B cell (primary cell): ENCODE results near the gene PSAP. TPM values are rescaled to one million over a fixed set of nuclear protein-coding genes. Genes with fewer than 3 reads are reported as not detected.
A peak's percentile ranks its signal among the peaks of the same experiment; 100 is the strongest.

Source experiments
- ATAC-seq: fragments of 200-7000 bp; cut with Tn5 transposase; one replicate; pipeline ENCODE4 v1.10.0; 2021; ENCODE audit warnings: low read depth, mild to moderate bottlenecking, moderate number of reproducible peaks, moderate library complexity
- CTCF ChIA-PET: fragments of 350-600 bp; sonication (Branson Sonifier 250); formaldehyde crosslinking; loops from one replicate; lab custom pipeline; 2021; ENCODE audit warnings: antibody characterized with exemption, inconsistent platforms; lab: Charles Lee
- POLR2A ChIA-PET: fragments of 350-600 bp; sonication (Branson Sonifier 250); formaldehyde crosslinking; loops from one replicate; lab custom pipeline; 2021; ENCODE audit warnings: antibody characterized with exemption; lab: Charles Lee
- DNase-seq: peaks from one replicate; pipeline ENCODE4 v3.0.0; 2013
- H2AFZ ChIP-seq: 2 replicates; pipeline ENCODE4 v1.6.1; 2012; ENCODE audit warnings: mild to moderate bottlenecking, low read depth, low read length; ENCODE audit not compliant: insufficient read depth, poor library complexity, severe bottlenecking
- H3K27ac ChIP-seq, 2 donors: 1 replicate in 1 of 2; 2 replicates in 1 of 2; pipeline ENCODE4 v1.5.1; 2012 to 2013; ENCODE audit warnings: low read length in 2 of 2, mild to moderate bottlenecking in 2 of 2, moderate library complexity in 1 of 2
- H3K27me3 ChIP-seq, 4 experiments: fragments of 200-600 bp in 1 of 4; sonication (generic) in 1 of 4; replicated peaks in 1 of 4; 1 replicate in 2 of 4; 2 replicates in 2 of 4; pipeline versions ENCODE4 v1.6.1 to v1.7.0; 2013 to 2016; ENCODE audit warnings: low read length in 3 of 4, mild to moderate bottlenecking in 2 of 4, mixed read lengths in 1 of 4, moderate library complexity in 1 of 4; ENCODE audit not compliant: insufficient read depth in 4 of 4, control insufficient read depth in 3 of 4; ENCODE audit errors: control extremely low read depth in 1 of 4
- H3K36me3 ChIP-seq, 2 experiments: replicated peaks in 1 of 2; 1 replicate in 1 of 2; 2 replicates in 1 of 2; pipeline versions ENCODE4 v1.6.1 to v1.7.1; 2013; ENCODE audit warnings: low read length in 1 of 2; ENCODE audit not compliant: insufficient read depth in 2 of 2, control insufficient read depth in 1 of 2; ENCODE audit errors: control extremely low read depth in 1 of 2, extremely low read depth in 1 of 2
- H3K4me1 ChIP-seq, 2 donors: fragments of 200-600 bp in 1 of 2; sonication (generic) in 1 of 2; 1 replicate in 1 of 2; 2 replicates in 1 of 2; pipeline versions ENCODE4 v1.5.1 to v1.6.1; 2013 to 2017; ENCODE audit warnings: low read length in 2 of 2; ENCODE audit not compliant: control insufficient read depth in 2 of 2, insufficient read depth in 2 of 2
- H3K4me2 ChIP-seq: replicated peaks from 2 replicates; pipeline ENCODE3; 2012; ENCODE audit warnings: mild to moderate bottlenecking, low read depth, low read length; ENCODE audit not compliant: poor library complexity, severe bottlenecking
- H3K4me3 ChIP-seq, 5 experiments: fragments of 200-600 bp in 1 of 5; sonication (generic) in 1 of 5; 1 replicate in 3 of 5; 2 replicates in 2 of 5; pipeline versions ENCODE4 v1.5.1 to v1.7.0; 2011 to 2016; ENCODE audit warnings: low read length in 4 of 5, mild to moderate bottlenecking in 4 of 5, low read depth in 2 of 5, control low read depth in 1 of 5, moderate library complexity in 1 of 5; ENCODE audit not compliant: insufficient read depth in 1 of 5; ENCODE audit errors: control extremely low read depth in 1 of 5, extremely low read depth in 1 of 5
- H3K79me2 ChIP-seq: fragments of 200-600 bp; sonication (generic); one replicate; pipeline ENCODE4 v1.6.0; 2016; ENCODE audit warnings: low read length; ENCODE audit not compliant: control insufficient read depth, insufficient read depth
- H3K9ac ChIP-seq: fragments of 200-600 bp; sonication (generic); 2 replicates; pipeline ENCODE4 v1.6.1; 2017; ENCODE audit warnings: mild to moderate bottlenecking, low read length, moderate library complexity
- H3K9me3 ChIP-seq, 3 donors: one replicate each; pipeline versions ENCODE4 v1.6.1 to v1.7.1; 2013; ENCODE audit warnings: low read length in 2 of 3; ENCODE audit not compliant: control insufficient read depth in 2 of 3, insufficient read depth in 1 of 3; ENCODE audit errors: control extremely low read depth in 1 of 3
- H4K20me1 ChIP-seq: 2 replicates; pipeline ENCODE4 v1.6.0; 2012; ENCODE audit warnings: mild to moderate bottlenecking, low read length; ENCODE audit not compliant: insufficient read depth, control insufficient read depth, poor library complexity, severe bottlenecking
- H3K27ac Mint-ChIP-seq: one replicate; pipeline ENCODE4 v1.8.0; 2021; ENCODE audit warnings: mixed read lengths
- H3K27me3 Mint-ChIP-seq: one replicate; pipeline ENCODE4 v1.8.0; 2021; ENCODE audit warnings: mixed read lengths
- H3K4me1 Mint-ChIP-seq: one replicate; pipeline ENCODE4 v1.8.0; 2021; ENCODE audit warnings: mixed read lengths
- H3K4me3 Mint-ChIP-seq: one replicate; pipeline ENCODE4 v1.8.0; 2021; ENCODE audit warnings: mixed read lengths
- H3K9me3 Mint-ChIP-seq: one replicate; pipeline ENCODE4 v1.8.0; 2022; ENCODE audit warnings: mixed read lengths; ENCODE audit not compliant: insufficient read depth
- EZH2 ChIP-seq: IDR thresholded peaks from 2 replicates; pipeline ENCODE4 v1.6.1; 2012; ENCODE audit warnings: borderline replicate concordance, low read depth, mild to moderate bottlenecking, moderate library complexity, low read length; ENCODE audit not compliant: insufficient read depth, poor library complexity, severe bottlenecking
- WGBS: methylation state at CpG from one replicate; pipeline ENCODE4 v1.1.5; 2013; ENCODE audit warnings: missing lambda C conversion rate; ENCODE audit not compliant: insufficient coverage; 5-methylcytosine and 5-hydroxymethylcytosine counted together
- intact Hi-C: fragments of 100-400 bp; cut with micrococcal nuclease; formaldehyde crosslinking; loops from one replicate; pipeline ENCODE4 v1.10.0; 2022
- polyA plus RNA-seq: library from polyadenylated mRNA; depleted of rRNA; stranded (reverse); fragments of >200 nt; gene quantifications from 2 replicates; pipeline ENCODE4 v1.2.3, GENCODE V29; 2012
- total RNA-seq, 2 donors: library from RNA; stranded (reverse); fragments of 120-200 nt in 1 of 2; gene quantifications; 1 replicate in 1 of 2; 2 replicates in 1 of 2; pipeline versions ENCODE4 v1.2.3 to v1.2.4, GENCODE V29; 2013 to 2022
- TF ChIP-seq, protein P1 (sequence below): fragments of 200-600 bp; IDR thresholded peaks from one replicate; pipeline ENCODE4 v1.8.0; 2022; ENCODE audit warnings: antibody characterized with exemption, mild to moderate bottlenecking

The PSAP gene
- total and polyA plus RNA-seq, 2 donors (not counting 1 experiment from before 2014, with no cell fraction given) = 206 to 509 TPM

DNA sequence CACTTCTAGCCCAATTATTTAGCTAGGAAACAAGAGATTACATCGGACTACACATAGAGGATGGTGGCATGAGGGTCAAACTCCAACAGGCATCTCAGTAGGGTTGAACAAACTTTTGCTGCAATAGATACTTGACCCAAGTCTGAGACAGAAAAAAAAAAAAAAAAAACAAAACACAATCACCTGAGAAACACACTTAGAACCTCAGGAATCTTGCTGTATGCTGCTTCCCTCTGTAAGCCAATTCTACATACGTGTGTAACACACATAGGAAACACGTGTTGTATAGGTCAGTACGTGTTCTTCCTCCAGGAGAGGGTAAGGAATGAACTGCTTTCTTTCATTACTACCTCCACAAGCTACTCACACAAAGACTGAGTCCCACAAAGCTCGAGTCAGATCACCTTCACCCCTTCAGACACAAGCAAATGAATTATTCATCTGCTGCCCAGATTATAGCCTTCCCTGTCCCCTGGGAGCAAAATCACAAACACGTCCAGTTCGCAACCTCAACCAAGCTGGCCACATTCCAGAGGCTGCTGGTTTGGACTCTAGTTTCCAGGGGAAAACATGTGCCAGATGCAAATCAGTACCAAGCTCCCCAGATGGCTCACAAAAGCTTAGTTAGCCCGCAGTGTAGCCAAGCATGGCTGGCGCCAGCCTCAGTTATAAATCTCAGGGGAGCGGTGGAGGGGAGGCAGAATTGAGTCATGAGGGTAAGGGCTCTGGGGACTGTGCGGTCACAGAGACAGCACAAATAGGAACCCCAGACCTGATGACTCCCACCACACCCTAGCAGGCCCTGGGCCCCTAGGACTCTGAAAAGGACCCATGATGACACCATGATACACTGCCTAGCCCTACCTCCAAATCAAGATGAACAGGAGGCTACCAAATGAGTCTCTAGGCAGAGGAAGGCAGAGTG, 15.1 kb downstream of the PSAP start:
- peak overlapping the region; percentile 97 for H3K27ac Mint-ChIP-seq
- H3K4me2 ChIP-seq = peak overlapping the region; percentile 82

More for the DNA sequence above, 15.1 kb downstream of the PSAP start:
- Histone ChIP-seq H3K9me3 (no peaks in the 10 kb centered on the region), H2AFZ (peak overlapping the region; percentile 29), H3K4me3 (peak overlapping the region; percentile 7 to 49 (median 30)), H3K36me3 (peaks cover 0 to 28% of the 10 kb centered on the region in 2 experiments), H3K27me3 (no peaks in the 10 kb centered on the region), H3K9ac (peak overlapping the region; percentile 52), H3K79me2 (peaks cover 95% of the 10 kb centered on the region), H3K27ac (peak overlapping the region; percentile 91 to 94), H3K4me1 (peaks cover 74 to 91% of the 10 kb centered on the region in 2 donors), H4K20me1 (peaks cover 51% of the 10 kb centered on the region)
- intact Hi-C loops = loop anchor here (1.0 to 10.0 kb wide), 12 partner anchors 15 to 1341 kb away; partner anchors contain the start of genes ANAPC16, ASCC1, PSAP and SPOCK2
- Mint-ChIP-seq H3K4me3 (peak overlapping the region; percentile 88), H3K4me1 (peaks cover 79% of the 10 kb centered on the region), H3K9me3 (no peaks in the 10 kb centered on the region), H3K27me3 (no peaks in the 10 kb centered on the region)
- DNase-seq (peak; percentile 95), ATAC-seq (peak; percentile 92)
- no peak for TF ChIP-seq EZH2
- TF ChIP-seq, protein P1, sequence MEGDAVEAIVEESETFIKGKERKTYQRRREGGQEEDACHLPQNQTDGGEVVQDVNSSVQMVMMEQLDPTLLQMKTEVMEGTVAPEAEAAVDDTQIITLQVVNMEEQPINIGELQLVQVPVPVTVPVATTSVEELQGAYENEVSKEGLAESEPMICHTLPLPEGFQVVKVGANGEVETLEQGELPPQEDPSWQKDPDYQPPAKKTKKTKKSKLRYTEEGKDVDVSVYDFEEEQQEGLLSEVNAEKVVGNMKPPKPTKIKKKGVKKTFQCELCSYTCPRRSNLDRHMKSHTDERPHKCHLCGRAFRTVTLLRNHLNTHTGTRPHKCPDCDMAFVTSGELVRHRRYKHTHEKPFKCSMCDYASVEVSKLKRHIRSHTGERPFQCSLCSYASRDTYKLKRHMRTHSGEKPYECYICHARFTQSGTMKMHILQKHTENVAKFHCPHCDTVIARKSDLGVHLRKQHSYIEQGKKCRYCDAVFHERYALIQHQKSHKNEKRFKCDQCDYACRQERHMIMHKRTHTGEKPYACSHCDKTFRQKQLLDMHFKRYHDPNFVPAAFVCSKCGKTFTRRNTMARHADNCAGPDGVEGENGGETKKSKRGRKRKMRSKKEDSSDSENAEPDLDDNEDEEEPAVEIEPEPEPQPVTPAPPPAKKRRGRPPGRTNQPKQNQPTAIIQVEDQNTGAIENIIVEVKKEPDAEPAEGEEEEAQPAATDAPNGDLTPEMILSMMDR = no peak
- CTCF ChIA-PET = interaction anchor here (0.6 to 11.5 kb wide), 18 partner anchors 9 to 520 kb away, joined by 3 to 236 read pairs (median 6); partner anchors contain the start of gene PSAP
- POLR2A ChIA-PET = interaction anchor here (0.7 to 4.2 kb wide), 10 partner anchors 15 to 440 kb away, joined by 3 to 22 read pairs (median 8); partner anchors contain the start of genes PSAP and VSIR
- 0% methylated on average over 5 of the region's 11 CpGs for WGBS
